Uterus (tissue), 4 donors: ENCODE measurements around the gene OPCML. TPM values are rescaled to one million over a fixed set of nuclear protein-coding genes. Genes with fewer than 3 reads are reported as not detected.

Source experiments
- DNase-seq, 2 donors: peaks; one replicate each; pipeline ENCODE4 v3.0.0-alpha.2; 2019 to 2020
- H3K27ac ChIP-seq, 2 donors: fragments of 200-600 bp; sonication (generic); 1 replicate in 1 of 2; 2 replicates in 1 of 2; pipeline ENCODE4 v1.5.1; 2016 to 2018
- H3K27me3 ChIP-seq, 2 donors: fragments of 200-600 bp; sonication (generic); one replicate each; pipeline ENCODE4 v1.5.1; 2018 to 2019; ENCODE audit warnings: control low read depth in 1 of 2
- H3K36me3 ChIP-seq, 2 donors: fragments of 200-600 bp; sonication (generic); one replicate each; pipeline ENCODE4 v1.5.1; 2019; ENCODE audit warnings: control low read depth in 1 of 2
- H3K4me1 ChIP-seq, 2 donors: fragments of 200-600 bp; sonication (generic); one replicate each; pipeline ENCODE4 v1.5.1; 2018 to 2019; ENCODE audit warnings: control low read depth in 1 of 2
- H3K4me3 ChIP-seq, 2 donors: fragments of 200-600 bp; sonication (generic); 1 replicate in 1 of 2; 2 replicates in 1 of 2; pipeline ENCODE4 v1.5.1; 2018 to 2019; ENCODE audit warnings: mild to moderate bottlenecking in 1 of 2
- H3K9me3 ChIP-seq, 2 donors: fragments of 200-600 bp; sonication (generic); one replicate each; pipeline ENCODE4 v1.5.1; 2019; ENCODE audit warnings: control low read depth in 1 of 2
- CTCF ChIP-seq, 4 experiments: fragments of 200-600 bp in 2 of 4; fragments of 450-650 bp in 2 of 4; sonication (generic) in 2 of 4; IDR thresholded peaks; one replicate each; pipeline ENCODE4 v1.5.1; 2016 to 2019; ENCODE audit warnings: antibody characterized with exemption in 4 of 4, mild to moderate bottlenecking in 2 of 4, moderate library complexity in 1 of 4
- POLR2A ChIP-seq, 2 donors: fragments of 450-650 bp; IDR thresholded peaks; one replicate each; pipeline ENCODE4 v1.6.1; 2016; ENCODE audit warnings: antibody characterized with exemption in 2 of 2, mild to moderate bottlenecking in 1 of 2, moderate library complexity in 1 of 2
- intact Hi-C: fragments of 100-400 bp; cut with DNase I; formaldehyde crosslinking; loops from one replicate; pipeline ENCODE4 v1.15.1; 2023; ENCODE audit warnings: low total_unique reads
- total RNA-seq, 4 donors: library from RNA; depleted of rRNA in 3 of 4; stranded (reverse); fragments of >200 nt in 3 of 4; gene quantifications; one replicate each; pipeline versions ENCODE4 v1.1.0 to v1.2.4, GENCODE V29; 2014 to 2023
- donor health status: DM: yes; HTN: yes; CAD: no.

The OPCML gene
- total RNA-seq, 4 donors from 2014 or later: under 0.01 to 3.9 (median 1.7) TPM

- Histone ChIP-seq H3K9me3 (no peaks in the 10 kb centered on the region), H3K4me1 (no peaks in the 10 kb centered on the region), H3K27me3 (no peaks in the 10 kb centered on the region), H3K4me3 (no peak overlapping the region), H3K36me3 (no peaks in the 10 kb centered on the region), H3K27ac (no peak overlapping the region)
- TF ChIP-seq POLR2A (IDR thresholded peaks at IDR 0.05): no peak
- TF ChIP-seq CTCF (IDR thresholded peaks at IDR 0.05): no peak
- intact Hi-C loops: no loop called here
- DNase-seq: no peak
These were observed 786.0 kb downstream of the OPCML start for GRCh38 chr11:132746305-132746704.

GRCh38 chr11:132745306-132745705 lies 787.0 kb downstream of the OPCML start:
- Histone ChIP-seq H3K27me3 (no peaks in the 10 kb centered on the region), H3K36me3 (no peaks in the 10 kb centered on the region), H3K4me3 (no peak overlapping the region), H3K4me1 (no peaks in the 10 kb centered on the region), H3K27ac (no peak overlapping the region), H3K9me3 (no peaks in the 10 kb centered on the region)
- intact Hi-C loops: no loop called here
- TF ChIP-seq CTCF (IDR thresholded peaks at IDR 0.05): no peak
- TF ChIP-seq POLR2A (IDR thresholded peaks at IDR 0.05): no peak
- DNase-seq: no peak

- Histone ChIP-seq H3K4me1 (no peaks in the 10 kb centered on the region), H3K4me3 (no peak overlapping the region), H3K36me3 (no peaks in the 10 kb centered on the region), H3K27ac (no peak overlapping the region), H3K27me3 (no peaks in the 10 kb centered on the region), H3K9me3 (no peaks in the 10 kb centered on the region)
- DNase-seq: no peak
- intact Hi-C loops: no loop called here
- TF ChIP-seq POLR2A (IDR thresholded peaks at IDR 0.05) (no peak), CTCF (IDR thresholded peaks at IDR 0.05) (no peak)
These were observed 787.5 kb downstream of the OPCML start for GRCh38 chr11:132744771-132745170.

- Histone ChIP-seq H3K4me1 (no peaks in the 10 kb centered on the region), H3K36me3 (no peaks in the 10 kb centered on the region), H3K9me3 (no peaks in the 10 kb centered on the region), H3K27ac (no peak overlapping the region), H3K4me3 (no peak overlapping the region), H3K27me3 (no peaks in the 10 kb centered on the region)
- no peak for TF ChIP-seq POLR2A (IDR thresholded peaks at IDR 0.05)
- TF ChIP-seq CTCF (IDR thresholded peaks at IDR 0.05): no peak
- intact Hi-C loops: no loop called here
- DNase-seq: no peak
These were observed 788.7 kb downstream of the OPCML start for GRCh38 chr11:132743601-132744000.

GRCh38 chr11:132742929-132743328 lies 789.4 kb downstream of the OPCML start:
- intact Hi-C loops: no loop called here
- Histone ChIP-seq H3K9me3 (no peaks in the 10 kb centered on the region), H3K27me3 (no peaks in the 10 kb centered on the region), H3K36me3 (no peaks in the 10 kb centered on the region), H3K4me1 (no peaks in the 10 kb centered on the region), H3K4me3 (no peak overlapping the region), H3K27ac (no peak overlapping the region)
- TF ChIP-seq CTCF (IDR thresholded peaks at IDR 0.05) (no peak), POLR2A (IDR thresholded peaks at IDR 0.05) (no peak)
- no peak for DNase-seq
